ENCODE results near the gene MAN2A2. TPM values are rescaled to one million over a fixed set of nuclear protein-coding genes. Genes with fewer than 3 reads are reported as not detected.

The MAN2A2 gene
- total and polyA plus RNA-seq, 2 donors (not counting 1 experiment from before 2014, with no cell fraction given) = 11.3 to 36.0 TPM

DNA sequence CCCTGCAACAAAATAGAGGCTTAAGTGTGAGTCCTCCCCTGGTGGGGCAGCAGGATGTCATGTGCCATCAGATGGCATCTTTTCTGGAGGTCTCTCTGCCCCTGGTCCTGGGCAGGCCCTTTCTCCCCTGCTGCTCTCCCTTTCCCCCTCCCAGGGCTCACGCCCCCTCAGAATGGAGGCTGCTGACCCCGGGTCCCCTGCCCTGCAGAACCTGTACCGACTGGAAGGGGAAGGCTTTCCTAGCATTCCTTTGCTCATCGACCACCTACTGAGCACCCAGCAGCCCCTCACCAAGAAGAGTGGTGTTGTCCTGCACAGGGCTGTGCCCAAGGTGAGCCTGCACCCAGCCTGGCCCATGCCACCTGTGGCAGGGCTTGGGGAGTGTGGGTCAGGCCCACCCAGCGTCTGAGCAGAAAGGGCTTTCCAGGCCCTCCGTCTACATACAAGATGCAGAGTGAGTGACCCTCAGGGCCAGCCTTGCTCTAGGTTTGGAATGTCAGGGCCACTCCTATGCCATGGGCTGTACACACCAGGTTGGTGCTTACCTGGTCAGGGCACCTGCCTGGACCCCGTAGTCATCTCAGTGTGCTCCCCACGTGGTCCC, 11.7 kb upstream of the MAN2A2 start:
- no peak overlapping the region for H3K4me2 ChIP-seq (ENCODE audit: extremely low read depth, insufficient read depth, low read length)
- H3K4me1 ChIP-seq (ENCODE audit: control insufficient read depth, extremely low read depth, insufficient read depth, low read length) = no peaks in the 10 kb centered on the region
- H2AFZ ChIP-seq (ENCODE audit: low read length) = no peak overlapping the region
- no peak for DNase-seq (ENCODE audit: low read depth in 2 of 2)
- peaks cover 25% of the 10 kb centered on the region for H3K36me3 ChIP-seq (ENCODE audit: control insufficient read depth, insufficient read depth, low read length)
- no peak overlapping the region for H3K4me3 ChIP-seq (replicated peaks in 1 of 4; ENCODE audit: control extremely low read depth in 1 of 4, insufficient read depth in 1 of 4, low read depth in 3 of 4, low read length in 4 of 4)
- no peaks in the 10 kb centered on the region for H4K20me1 ChIP-seq (ENCODE audit: control insufficient read depth, extremely low read depth, insufficient read depth, low read length)
- H3K27me3 ChIP-seq (ENCODE audit: control insufficient read depth, insufficient read depth, low read length) = no peaks in the 10 kb centered on the region
- no peaks in the 10 kb centered on the region for H3K79me2 ChIP-seq (ENCODE audit: control insufficient read depth, insufficient read depth, low read length)
- no peaks in the 10 kb centered on the region for H3K9me3 ChIP-seq (ENCODE audit: control insufficient read depth, insufficient read depth, low read depth, low read length)
- H3K9ac ChIP-seq (ENCODE audit: insufficient read depth, low read length) = no peak overlapping the region
- TF ChIP-seq, protein P1, sequence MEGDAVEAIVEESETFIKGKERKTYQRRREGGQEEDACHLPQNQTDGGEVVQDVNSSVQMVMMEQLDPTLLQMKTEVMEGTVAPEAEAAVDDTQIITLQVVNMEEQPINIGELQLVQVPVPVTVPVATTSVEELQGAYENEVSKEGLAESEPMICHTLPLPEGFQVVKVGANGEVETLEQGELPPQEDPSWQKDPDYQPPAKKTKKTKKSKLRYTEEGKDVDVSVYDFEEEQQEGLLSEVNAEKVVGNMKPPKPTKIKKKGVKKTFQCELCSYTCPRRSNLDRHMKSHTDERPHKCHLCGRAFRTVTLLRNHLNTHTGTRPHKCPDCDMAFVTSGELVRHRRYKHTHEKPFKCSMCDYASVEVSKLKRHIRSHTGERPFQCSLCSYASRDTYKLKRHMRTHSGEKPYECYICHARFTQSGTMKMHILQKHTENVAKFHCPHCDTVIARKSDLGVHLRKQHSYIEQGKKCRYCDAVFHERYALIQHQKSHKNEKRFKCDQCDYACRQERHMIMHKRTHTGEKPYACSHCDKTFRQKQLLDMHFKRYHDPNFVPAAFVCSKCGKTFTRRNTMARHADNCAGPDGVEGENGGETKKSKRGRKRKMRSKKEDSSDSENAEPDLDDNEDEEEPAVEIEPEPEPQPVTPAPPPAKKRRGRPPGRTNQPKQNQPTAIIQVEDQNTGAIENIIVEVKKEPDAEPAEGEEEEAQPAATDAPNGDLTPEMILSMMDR (conservative IDR thresholded peaks at IDR 0.05 in 1 of 2, IDR thresholded peaks at IDR 0.05 in 1 of 2; ENCODE audit: low read depth in 1 of 2, low read length in 2 of 2) = no peak
- TF ChIP-seq EZH2 (IDR thresholded peaks at IDR 0.05; ENCODE audit: low read length, missing control alignments) = no peak
- H3K27ac ChIP-seq (ENCODE audit: insufficient read depth, low read length) = no peak overlapping the region

DNA sequence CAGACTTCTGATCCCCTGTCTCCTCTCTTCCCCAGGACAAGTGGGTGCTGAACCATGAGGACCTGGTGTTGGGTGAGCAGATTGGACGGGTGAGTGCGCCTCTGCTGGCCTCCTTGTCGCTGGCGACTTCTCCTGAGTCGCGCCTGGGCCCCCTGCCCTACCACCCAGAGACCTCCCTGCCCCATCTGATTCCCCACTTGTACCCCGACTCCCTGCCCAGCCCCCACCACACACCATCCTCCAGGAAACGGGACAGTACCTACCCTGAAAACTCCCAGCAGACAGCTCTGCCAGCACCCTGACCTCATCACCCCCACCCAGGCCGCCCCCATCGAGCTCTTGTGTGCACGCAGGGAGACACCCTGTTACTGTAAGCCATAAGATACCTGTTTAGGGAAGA, 11.1 kb upstream of the MAN2A2 start:
- Histone ChIP-seq H3K27ac (ENCODE audit: insufficient read depth, low read length) (no peak overlapping the region), H3K36me3 (ENCODE audit: control insufficient read depth, insufficient read depth, low read length) (peaks cover 24% of the 10 kb centered on the region)

DNA sequence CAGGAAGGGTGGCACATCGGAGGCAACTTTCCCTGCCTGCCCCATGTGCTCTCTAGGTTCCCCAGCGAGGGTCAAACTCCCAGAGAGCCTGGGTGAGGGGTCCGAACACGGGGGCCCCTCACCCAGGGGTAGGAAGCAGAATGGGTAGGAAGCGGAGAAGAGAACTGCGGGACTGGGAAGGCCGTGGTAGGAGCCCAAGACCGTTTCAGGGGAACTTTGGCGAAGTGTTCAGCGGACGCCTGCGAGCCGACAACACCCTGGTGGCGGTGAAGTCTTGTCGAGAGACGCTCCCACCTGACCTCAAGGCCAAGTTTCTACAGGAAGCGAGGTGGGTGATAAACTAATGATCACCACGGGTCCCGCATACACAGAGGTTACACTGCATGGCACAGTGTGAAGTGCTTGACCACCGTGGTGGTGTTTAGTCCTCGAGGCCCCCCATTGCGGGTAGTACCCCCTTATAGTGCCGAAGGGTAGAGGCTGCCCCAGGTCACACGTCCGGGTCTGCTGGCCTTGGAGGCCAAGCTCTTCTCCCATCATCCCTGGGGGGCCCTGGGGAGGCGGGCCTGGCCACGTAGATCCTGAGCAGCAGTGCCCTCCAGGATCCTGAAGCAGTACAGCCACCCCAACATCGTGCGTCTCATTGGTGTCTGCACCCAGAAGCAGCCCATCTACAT, 10.5 kb upstream of the MAN2A2 start:
- Histone ChIP-seq H3K4me3 (replicated peaks in 1 of 4; ENCODE audit: control extremely low read depth in 1 of 4, insufficient read depth in 1 of 4, low read depth in 3 of 4, low read length in 4 of 4) (no peak overlapping the region), H3K27me3 (ENCODE audit: control insufficient read depth, insufficient read depth, low read length) (no peaks in the 10 kb centered on the region), H3K4me1 (ENCODE audit: control insufficient read depth, extremely low read depth, insufficient read depth, low read length) (no peaks in the 10 kb centered on the region), H4K20me1 (ENCODE audit: control insufficient read depth, extremely low read depth, insufficient read depth, low read length) (no peaks in the 10 kb centered on the region), H3K9ac (ENCODE audit: insufficient read depth, low read length) (no peak overlapping the region), H3K79me2 (ENCODE audit: control insufficient read depth, insufficient read depth, low read length) (no peaks in the 10 kb centered on the region), H3K36me3 (ENCODE audit: control insufficient read depth, insufficient read depth, low read length) (peaks cover 23% of the 10 kb centered on the region), H2AFZ (ENCODE audit: low read length) (no peak overlapping the region), H3K9me3 (ENCODE audit: control insufficient read depth, insufficient read depth, low read depth, low read length) (no peaks in the 10 kb centered on the region), H3K4me2 (ENCODE audit: extremely low read depth, insufficient read depth, low read length) (no peak overlapping the region), H3K27ac (ENCODE audit: insufficient read depth, low read length) (no peak overlapping the region)
- TF ChIP-seq, protein P1 (conservative IDR thresholded peaks at IDR 0.05 in 1 of 2, IDR thresholded peaks at IDR 0.05 in 1 of 2; ENCODE audit: low read depth in 1 of 2, low read length in 2 of 2) = no peak
- TF ChIP-seq EZH2 (IDR thresholded peaks at IDR 0.05; ENCODE audit: low read length, missing control alignments) = no peak
- no peak for DNase-seq (ENCODE audit: low read depth in 2 of 2)

More for the DNA sequence above, 11.1 kb upstream of the MAN2A2 start:
- no peaks in the 10 kb centered on the region for H4K20me1 ChIP-seq (ENCODE audit: control insufficient read depth, extremely low read depth, insufficient read depth, low read length)
- no peak for DNase-seq (ENCODE audit: low read depth in 2 of 2)
- H3K4me3 ChIP-seq (replicated peaks in 1 of 4; ENCODE audit: control extremely low read depth in 1 of 4, insufficient read depth in 1 of 4, low read depth in 3 of 4, low read length in 4 of 4) = no peak overlapping the region
- no peak overlapping the region for H3K4me2 ChIP-seq (ENCODE audit: extremely low read depth, insufficient read depth, low read length)
- H3K79me2 ChIP-seq (ENCODE audit: control insufficient read depth, insufficient read depth, low read length) = no peaks in the 10 kb centered on the region
- no peak overlapping the region for H3K9ac ChIP-seq (ENCODE audit: insufficient read depth, low read length)
- no peaks in the 10 kb centered on the region for H3K4me1 ChIP-seq (ENCODE audit: control insufficient read depth, extremely low read depth, insufficient read depth, low read length)
- no peaks in the 10 kb centered on the region for H3K27me3 ChIP-seq (ENCODE audit: control insufficient read depth, insufficient read depth, low read length)
- TF ChIP-seq, protein P1 (conservative IDR thresholded peaks at IDR 0.05 in 1 of 2, IDR thresholded peaks at IDR 0.05 in 1 of 2; ENCODE audit: low read depth in 1 of 2, low read length in 2 of 2) = no peak
- no peak for TF ChIP-seq EZH2 (IDR thresholded peaks at IDR 0.05; ENCODE audit: low read length, missing control alignments)
- H3K9me3 ChIP-seq (ENCODE audit: control insufficient read depth, insufficient read depth, low read depth, low read length) = no peaks in the 10 kb centered on the region
- H2AFZ ChIP-seq (ENCODE audit: low read length) = no peak overlapping the region
